SK-N-SH (cell line): Measurements from ENCODE around the gene CENPX.

Experiments used
- EP300 ChIP-seq, 2 experiments: IDR thresholded peaks; 2 replicates each; pipeline versions ENCODE4 v1.4.0 to v1.6.1; 2012; ENCODE audit warnings: borderline replicate concordance in 1 of 2, low read depth in 1 of 2, low read length in 1 of 2
- JUND ChIP-seq: IDR thresholded peaks from 2 replicates; pipeline ENCODE4 v1.4.0; 2012
- RAD21 ChIP-seq: IDR thresholded peaks from 2 replicates; pipeline ENCODE4 v1.6.1; 2012; ENCODE audit warnings: mild to moderate bottlenecking, low read length
- RXRA ChIP-seq: IDR thresholded peaks from 2 replicates; pipeline ENCODE4 v1.4.0; 2012; ENCODE audit warnings: low read depth, mild to moderate bottlenecking, borderline replicate concordance
- TAF1 ChIP-seq: IDR thresholded peaks from 2 replicates; pipeline ENCODE4 v1.6.1; 2012; ENCODE audit warnings: low read depth, mild to moderate bottlenecking, low read length, moderate library complexity, borderline replicate concordance
- YY1 ChIP-seq: IDR thresholded peaks from 2 replicates; pipeline ENCODE4 v1.4.0; 2012; ENCODE audit warnings: low read depth, mild to moderate bottlenecking
- TF ChIP-seq, protein P1 (sequence below): fragments of 200-600 bp; sonication (generic); IDR thresholded peaks from 2 replicates; pipeline ENCODE4 v1.6.1; 2017; ENCODE audit warnings: antibody characterized with exemption, mild to moderate bottlenecking, moderate library complexity
- TF ChIP-seq, protein P2 (sequence below): IDR thresholded peaks from 2 replicates; pipeline ENCODE4 v1.4.0; 2012; ENCODE audit warnings: low read depth, borderline replicate concordance

DNA sequence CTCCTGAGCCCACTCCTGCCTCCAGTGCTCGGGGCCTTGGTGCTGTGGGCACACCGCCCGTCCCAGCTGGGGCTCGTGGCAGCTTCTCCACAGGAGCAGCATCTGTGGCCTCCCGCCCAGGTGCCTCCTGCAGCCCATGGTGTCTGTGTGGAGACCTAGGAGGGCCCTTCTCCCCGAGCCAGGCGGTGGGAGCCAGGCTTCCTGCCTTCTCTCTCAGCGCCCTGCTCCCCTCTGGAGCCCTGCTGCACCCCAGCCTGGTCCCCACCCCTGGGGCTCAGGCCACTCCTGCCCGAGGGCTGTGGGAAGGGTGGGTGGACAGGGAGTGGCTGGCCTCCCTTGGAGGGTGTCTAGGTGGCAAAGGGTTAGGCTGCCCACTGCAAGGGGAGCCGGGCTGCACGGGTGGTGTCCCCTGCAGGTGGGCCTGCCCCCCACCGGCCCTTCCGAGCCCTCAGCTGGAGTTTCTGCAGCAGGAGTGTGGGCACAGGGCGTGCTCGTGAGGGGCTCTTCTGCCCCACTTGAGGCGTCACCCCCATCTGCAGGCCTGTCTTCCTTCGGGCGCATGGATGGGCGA is 11.0 kb downstream of the CENPX start:
- TF ChIP-seq, protein P1, sequence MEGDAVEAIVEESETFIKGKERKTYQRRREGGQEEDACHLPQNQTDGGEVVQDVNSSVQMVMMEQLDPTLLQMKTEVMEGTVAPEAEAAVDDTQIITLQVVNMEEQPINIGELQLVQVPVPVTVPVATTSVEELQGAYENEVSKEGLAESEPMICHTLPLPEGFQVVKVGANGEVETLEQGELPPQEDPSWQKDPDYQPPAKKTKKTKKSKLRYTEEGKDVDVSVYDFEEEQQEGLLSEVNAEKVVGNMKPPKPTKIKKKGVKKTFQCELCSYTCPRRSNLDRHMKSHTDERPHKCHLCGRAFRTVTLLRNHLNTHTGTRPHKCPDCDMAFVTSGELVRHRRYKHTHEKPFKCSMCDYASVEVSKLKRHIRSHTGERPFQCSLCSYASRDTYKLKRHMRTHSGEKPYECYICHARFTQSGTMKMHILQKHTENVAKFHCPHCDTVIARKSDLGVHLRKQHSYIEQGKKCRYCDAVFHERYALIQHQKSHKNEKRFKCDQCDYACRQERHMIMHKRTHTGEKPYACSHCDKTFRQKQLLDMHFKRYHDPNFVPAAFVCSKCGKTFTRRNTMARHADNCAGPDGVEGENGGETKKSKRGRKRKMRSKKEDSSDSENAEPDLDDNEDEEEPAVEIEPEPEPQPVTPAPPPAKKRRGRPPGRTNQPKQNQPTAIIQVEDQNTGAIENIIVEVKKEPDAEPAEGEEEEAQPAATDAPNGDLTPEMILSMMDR, result no peak
- TF ChIP-seq YY1, result no peak
- TF ChIP-seq JUND, result no peak
- no peak for TF ChIP-seq TAF1
- TF ChIP-seq, protein P2, sequence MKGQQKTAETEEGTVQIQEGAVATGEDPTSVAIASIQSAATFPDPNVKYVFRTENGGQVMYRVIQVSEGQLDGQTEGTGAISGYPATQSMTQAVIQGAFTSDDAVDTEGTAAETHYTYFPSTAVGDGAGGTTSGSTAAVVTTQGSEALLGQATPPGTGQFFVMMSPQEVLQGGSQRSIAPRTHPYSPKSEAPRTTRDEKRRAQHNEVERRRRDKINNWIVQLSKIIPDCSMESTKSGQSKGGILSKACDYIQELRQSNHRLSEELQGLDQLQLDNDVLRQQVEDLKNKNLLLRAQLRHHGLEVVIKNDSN, result no peak
- no peak for TF ChIP-seq RXRA
- no peak for TF ChIP-seq EP300 (IDR thresholded peaks at IDR 0.05; ENCODE audit: borderline replicate concordance in 1 of 2, low read depth in 1 of 2, low read length in 1 of 2)
- TF ChIP-seq RAD21, result no peak
